Measurements from ENCODE around the gene PSMD2.

GRCh38 chr3:184317201-184317600 lies 18.2 kb downstream of the PSMD2 start:
- TF ChIP-seq POLR2A (IDR thresholded peaks at IDR 0.05; ENCODE audit: low read length) (no peak), GATA1 (IDR thresholded peaks at IDR 0.05; ENCODE audit: low read depth, low read length) (no peak)
